Esophagus squamous epithelium (tissue), 4 donors: ENCODE data around the gene MTAP.

Experiments
- POLR2A ChIP-seq, 4 donors: fragments of 450-650 bp; IDR thresholded peaks; one replicate each; pipeline ENCODE4 v1.6.1; 2017; ENCODE audit warnings: antibody characterized with exemption in 4 of 4, mild to moderate bottlenecking in 4 of 4, moderate library complexity in 3 of 4
- TF ChIP-seq, protein P1 (sequence below), 6 experiments: fragments of 450-650 bp in 4 of 6; fragments of 200-600 bp in 2 of 6; sonication (generic) in 2 of 6; IDR thresholded peaks; one replicate each; pipeline ENCODE4 v1.5.1; 2016 to 2019; ENCODE audit warnings: antibody characterized with exemption in 6 of 6, mild to moderate bottlenecking in 4 of 6, moderate library complexity in 4 of 6

GRCh38 chr9:21841133-21841532, 38.7 kb downstream of the MTAP start:
- TF ChIP-seq, protein P1, sequence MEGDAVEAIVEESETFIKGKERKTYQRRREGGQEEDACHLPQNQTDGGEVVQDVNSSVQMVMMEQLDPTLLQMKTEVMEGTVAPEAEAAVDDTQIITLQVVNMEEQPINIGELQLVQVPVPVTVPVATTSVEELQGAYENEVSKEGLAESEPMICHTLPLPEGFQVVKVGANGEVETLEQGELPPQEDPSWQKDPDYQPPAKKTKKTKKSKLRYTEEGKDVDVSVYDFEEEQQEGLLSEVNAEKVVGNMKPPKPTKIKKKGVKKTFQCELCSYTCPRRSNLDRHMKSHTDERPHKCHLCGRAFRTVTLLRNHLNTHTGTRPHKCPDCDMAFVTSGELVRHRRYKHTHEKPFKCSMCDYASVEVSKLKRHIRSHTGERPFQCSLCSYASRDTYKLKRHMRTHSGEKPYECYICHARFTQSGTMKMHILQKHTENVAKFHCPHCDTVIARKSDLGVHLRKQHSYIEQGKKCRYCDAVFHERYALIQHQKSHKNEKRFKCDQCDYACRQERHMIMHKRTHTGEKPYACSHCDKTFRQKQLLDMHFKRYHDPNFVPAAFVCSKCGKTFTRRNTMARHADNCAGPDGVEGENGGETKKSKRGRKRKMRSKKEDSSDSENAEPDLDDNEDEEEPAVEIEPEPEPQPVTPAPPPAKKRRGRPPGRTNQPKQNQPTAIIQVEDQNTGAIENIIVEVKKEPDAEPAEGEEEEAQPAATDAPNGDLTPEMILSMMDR (IDR thresholded peaks at IDR 0.05): no peak
- no peak for TF ChIP-seq POLR2A (IDR thresholded peaks at IDR 0.05)
